RWPE1 (cell line): Measurements from ENCODE around the gene CEP70.

Source experiments
- CTCF ChIA-PET: fragments of 350-600 bp; sonication (Branson Sonifier 250); formaldehyde crosslinking; extraction: SDS; loops from one replicate; lab custom pipeline; 2021; lab: Yijun Ruan, JAX
- POLR2A ChIA-PET: fragments of 400-600 bp; formaldehyde crosslinking; extraction: SDS; loops from one replicate; lab custom pipeline; 2020; ENCODE audit warnings: antibody characterized with exemption; ENCODE audit not compliant: low non-redundant PET; lab: Yijun Ruan, JAX
- DNase-seq: peaks from one replicate; pipeline ENCODE4 v3.0.0; 2012; ENCODE audit warnings: low spot score
- H3K27ac ChIP-seq: fragments of 450-650 bp; 2 replicates; pipeline ENCODE4 v1.5.1; 2017
- CTCF ChIP-seq: fragments of 450-650 bp; conservative IDR thresholded peaks from 2 replicates; pipeline ENCODE4 v1.5.1; 2017; ENCODE audit warnings: low read depth, mild to moderate bottlenecking

Gene CEP70

GRCh38 chr3:138465925-138466324 lies 128.1 kb downstream of the CEP70 start:
- ChIA-PET POLR2A (no interaction called here), CTCF (interaction anchor here (0.5 to 0.8 kb wide), 2 partner anchors 49 to 394 kb away, joined by 3 to 6 read pairs; no protein-coding TSS in a partner anchor)
- no peak for DNase-seq
- H3K27ac ChIP-seq: no peak overlapping the region
- TF ChIP-seq CTCF: no peak

GRCh38 chr3:138465451-138465850 lies 128.6 kb downstream of the CEP70 start:
- no peak overlapping the region for H3K27ac ChIP-seq
- POLR2A ChIA-PET: no interaction called here
- TF ChIP-seq CTCF: no peak
- CTCF ChIA-PET: interaction anchor here (0.8 kb wide), 1 partner anchor 49 kb away, joined by 3 read pairs; no protein-coding TSS in a partner anchor
- DNase-seq: no peak

DNA sequence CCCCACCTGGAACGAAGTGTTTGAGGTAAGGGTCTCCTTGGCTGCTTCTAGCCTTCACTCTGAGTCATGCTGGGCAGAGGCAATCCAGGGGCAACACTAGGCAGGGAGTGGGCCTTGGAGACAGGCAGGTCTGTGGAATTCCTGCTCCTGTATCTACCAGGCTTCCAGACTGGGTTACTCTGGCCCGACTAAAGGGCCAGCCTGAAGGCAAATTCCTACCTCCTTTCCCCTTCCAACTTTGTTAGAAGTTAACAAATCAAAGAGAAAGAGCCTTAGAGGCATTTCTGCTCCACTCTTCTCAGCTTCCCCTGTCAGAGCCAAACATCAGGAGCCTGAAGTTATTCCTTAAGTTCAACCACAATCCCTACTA lies 129.6 kb downstream of the CEP70 start:
- ChIA-PET CTCF (no interaction called here), POLR2A (no interaction called here)
- no peak overlapping the region for H3K27ac ChIP-seq
- TF ChIP-seq CTCF: no peak
- DNase-seq: no peak

DNA sequence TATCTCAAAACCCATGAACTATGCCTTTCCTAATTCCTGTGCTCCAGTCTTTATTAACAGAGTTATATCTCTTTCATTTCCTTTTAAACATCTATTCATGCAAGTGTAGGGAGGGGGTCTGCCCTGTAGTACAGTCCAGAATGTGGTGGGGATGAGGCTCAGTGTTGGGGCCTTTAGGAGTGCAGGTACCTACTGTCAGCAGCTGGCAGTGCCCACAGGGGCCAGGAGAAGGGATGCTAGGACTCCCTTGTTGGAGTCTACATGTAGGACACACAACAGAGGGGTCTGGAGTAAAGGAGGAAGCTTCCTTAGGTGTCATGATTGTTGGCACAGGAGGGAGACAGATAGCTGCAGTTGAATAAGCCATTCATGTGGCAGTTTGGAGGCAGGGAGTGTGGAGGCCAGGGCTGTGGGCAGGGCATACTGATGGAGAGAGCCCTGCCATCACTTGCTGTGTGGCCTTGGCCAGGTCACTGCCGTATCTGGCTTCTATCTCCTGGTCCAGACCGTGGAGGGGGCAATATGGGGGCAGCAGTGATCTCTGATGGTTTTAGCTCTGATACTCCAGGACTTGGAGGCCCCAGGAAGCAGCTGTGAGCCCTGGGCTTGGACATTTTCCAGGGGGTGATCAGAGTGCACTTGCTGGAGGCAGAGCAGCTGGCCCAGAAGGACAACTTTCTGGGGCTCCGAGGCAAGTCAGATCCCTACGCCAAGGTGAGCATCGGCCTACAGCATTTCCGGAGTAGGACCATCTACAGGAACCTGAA lies 130.2 kb downstream of the CEP70 start:
- TF ChIP-seq CTCF: no peak
- H3K27ac ChIP-seq: no peak overlapping the region
- ChIA-PET POLR2A (no interaction called here), CTCF (no interaction called here)
- no peak for DNase-seq

GRCh38 chr3:138461896-138462295 lies 132.2 kb downstream of the CEP70 start:
- no peak for TF ChIP-seq CTCF
- ChIA-PET CTCF (no interaction called here), POLR2A (no interaction called here)
- H3K27ac ChIP-seq: no peak overlapping the region
- DNase-seq: no peak

DNA sequence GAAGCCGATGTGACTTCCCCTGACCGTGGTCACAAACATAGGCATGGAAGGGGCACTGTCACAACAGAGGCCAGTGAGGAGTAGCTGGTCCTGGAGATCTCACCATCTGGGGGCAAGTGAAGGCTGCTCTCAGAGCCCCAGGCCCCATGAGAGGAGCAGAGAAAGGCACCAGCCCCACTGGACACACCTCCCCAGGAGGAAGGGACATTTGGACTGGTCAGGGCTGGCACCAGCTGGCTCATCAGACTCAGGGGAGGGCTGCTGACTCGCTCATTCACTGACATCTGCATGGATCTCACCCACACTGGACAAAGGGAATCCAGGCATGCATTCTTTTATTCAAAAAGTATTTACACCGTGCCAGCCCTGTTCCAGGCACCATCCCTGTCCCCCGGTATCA lies 132.8 kb downstream of the CEP70 start:
- no peak for DNase-seq
- CTCF ChIA-PET: interaction anchor here (0.6 kb wide), 1 partner anchor 500 kb away, joined by 3 read pairs; no protein-coding TSS in a partner anchor
- POLR2A ChIA-PET: no interaction called here
- no peak for TF ChIP-seq CTCF
- H3K27ac ChIP-seq: no peak overlapping the region
